Activated CD4-positive, alpha-beta T cell treated with anti-CD3 and anti-CD28 coated beads, Interleukin-2, amount 50 U/mL, for 24 hours (primary cell): ENCODE measurements around the gene OPA1.

Experiments
- DNase-seq, 2 donors: peaks; one replicate each; pipeline ENCODE4 v3.0.0-alpha.2; 2020; ENCODE audit warnings: low read depth in 1 of 2, low spot score in 1 of 2

Gene OPA1

DNA sequence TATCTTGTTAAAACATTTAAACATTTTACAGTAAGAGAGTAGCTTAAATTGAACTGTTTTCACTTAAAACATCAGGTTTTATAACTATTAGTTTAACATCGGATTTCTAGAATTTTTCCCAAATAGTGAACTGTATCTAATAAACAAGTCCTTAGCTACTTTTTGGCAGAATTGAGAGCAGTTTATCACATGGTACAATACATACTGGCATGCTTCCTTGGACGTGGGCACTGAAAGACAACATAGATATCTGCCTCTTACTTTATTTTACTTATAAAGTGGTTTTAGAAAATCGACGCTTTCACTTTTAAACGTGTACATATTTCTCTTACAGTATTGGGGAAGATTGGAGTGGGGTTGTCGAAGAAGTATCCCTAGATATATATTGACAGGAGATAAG is 52.8 kb downstream of the OPA1 start:
- no peak for DNase-seq

DNA sequence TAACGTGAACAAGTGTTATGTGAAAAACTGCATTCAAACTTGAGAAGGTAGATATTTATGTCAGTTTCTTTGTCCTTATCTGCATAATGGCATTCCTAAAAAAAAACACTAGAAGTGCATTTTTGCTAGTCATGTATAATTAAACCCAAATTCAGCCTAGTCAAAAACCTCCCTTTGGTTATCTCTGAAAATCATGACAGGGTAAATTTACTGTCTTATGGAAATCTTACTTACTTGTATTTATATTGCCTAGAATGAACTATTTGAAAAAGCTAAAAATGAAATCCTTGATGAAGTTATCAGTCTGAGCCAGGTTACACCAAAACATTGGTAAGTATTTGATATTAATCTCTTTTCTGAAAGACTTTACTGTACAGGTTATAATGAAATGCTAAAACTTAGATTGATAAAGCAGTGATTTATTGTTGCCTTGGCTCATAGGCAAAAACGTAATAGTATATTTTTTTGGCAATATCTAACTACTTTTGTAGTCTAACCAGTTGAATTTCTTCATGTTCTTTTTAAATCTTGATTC is 55.6 kb downstream of the OPA1 start:
- DNase-seq = no peak

DNA sequence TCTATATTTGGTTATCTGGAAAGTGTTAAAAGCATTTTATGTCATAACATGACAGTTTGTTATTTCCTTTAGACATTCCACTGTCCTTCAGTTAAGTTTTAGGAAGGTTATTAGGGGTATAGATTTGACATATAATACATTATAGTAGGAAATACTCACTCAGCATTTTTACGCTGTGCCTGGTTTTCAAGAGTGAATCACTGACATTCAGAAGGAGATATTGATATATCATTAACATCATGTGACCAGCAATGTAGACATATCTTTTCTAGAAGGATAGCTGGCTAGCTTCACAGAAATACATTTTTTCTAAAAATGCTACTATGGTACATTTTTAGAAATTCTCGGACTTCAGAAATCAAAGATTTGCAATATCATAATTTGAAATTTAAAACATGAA is 57.6 kb downstream of the OPA1 start:
- no peak for DNase-seq

DNA sequence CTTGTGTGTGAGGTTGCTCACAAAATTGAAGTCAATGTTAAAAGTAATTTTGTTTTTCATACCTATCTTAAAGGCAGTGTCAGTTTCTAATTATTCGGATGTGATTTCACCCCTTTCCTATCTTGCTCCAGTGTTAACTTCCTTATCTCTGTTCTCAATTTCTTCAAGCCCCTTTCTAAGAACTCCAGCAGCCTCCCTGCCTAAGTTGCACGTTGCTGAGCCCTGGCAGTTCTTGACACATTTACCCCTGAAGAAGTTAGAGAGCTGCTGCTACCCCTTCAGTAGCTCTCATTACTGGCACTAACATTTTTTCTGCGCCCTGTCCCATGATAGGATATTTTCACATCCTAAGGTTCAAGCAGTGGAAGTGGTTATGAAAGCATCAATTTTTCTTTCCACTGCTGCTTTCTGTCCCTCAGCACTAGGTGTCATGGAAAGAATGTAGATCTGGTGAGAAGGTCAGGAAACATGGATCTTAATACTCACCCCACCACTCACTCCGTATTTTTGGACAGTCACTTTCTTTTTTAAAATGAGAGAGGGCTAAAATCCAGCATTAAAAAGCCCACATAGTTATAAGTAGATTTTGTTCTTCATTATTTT is 62.9 kb downstream of the OPA1 start:
- no peak for DNase-seq

DNA sequence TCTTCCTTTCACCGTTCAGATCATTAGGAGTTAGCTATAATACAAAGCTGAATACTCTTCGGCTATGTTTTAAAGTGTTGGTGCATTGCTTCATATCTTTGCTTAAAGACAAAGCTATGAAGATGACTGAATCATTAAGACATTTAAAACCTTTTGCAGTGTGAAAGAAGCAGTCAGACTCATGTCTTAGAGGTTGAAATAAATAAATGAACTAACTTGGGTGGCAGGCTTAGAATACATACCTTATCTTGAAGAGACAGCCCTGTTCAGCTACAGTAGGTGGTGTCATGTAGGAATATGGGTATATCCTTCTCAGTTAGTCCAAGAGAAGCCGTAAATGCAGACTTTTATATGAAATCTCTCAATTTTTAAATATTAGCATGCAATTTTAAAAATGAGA is 63.4 kb downstream of the OPA1 start:
- no peak for DNase-seq

DNA sequence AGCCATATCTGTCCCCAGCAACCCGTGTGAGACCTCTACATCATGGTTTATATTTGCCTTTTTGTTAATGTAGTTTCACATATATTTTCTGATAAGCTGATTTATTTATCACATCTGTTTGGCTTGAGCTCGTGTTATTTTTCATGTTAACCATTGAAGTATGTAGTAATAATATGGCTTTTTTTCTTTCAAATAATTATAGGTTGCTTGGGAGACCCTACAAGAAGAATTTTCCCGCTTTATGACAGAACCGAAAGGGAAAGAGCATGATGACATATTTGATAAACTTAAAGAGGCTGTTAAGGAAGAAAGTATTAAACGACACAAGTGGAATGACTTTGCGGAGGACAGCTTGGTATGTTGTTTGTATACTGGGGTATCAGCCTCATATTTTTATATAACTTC is 63.9 kb downstream of the OPA1 start:
- no peak for DNase-seq

DNA sequence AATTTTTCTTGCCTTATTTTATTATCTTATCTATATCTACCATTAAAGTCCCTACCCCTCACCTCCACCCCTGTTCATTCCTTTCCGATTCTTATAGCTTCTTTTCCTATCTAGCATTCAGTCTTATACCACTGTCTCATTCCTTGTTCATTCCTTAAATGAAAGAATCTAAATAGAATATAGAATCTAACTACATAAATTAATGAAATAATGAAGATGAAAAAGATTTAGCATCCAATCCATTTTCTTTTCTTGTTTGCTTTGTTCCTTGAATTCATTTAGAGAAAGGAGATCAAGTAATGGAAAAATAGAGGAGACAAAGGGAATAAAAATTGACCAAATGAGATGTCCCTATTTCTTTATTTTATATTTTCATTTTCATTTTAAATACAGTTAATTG is 67.2 kb downstream of the OPA1 start:
- no peak for DNase-seq

DNA sequence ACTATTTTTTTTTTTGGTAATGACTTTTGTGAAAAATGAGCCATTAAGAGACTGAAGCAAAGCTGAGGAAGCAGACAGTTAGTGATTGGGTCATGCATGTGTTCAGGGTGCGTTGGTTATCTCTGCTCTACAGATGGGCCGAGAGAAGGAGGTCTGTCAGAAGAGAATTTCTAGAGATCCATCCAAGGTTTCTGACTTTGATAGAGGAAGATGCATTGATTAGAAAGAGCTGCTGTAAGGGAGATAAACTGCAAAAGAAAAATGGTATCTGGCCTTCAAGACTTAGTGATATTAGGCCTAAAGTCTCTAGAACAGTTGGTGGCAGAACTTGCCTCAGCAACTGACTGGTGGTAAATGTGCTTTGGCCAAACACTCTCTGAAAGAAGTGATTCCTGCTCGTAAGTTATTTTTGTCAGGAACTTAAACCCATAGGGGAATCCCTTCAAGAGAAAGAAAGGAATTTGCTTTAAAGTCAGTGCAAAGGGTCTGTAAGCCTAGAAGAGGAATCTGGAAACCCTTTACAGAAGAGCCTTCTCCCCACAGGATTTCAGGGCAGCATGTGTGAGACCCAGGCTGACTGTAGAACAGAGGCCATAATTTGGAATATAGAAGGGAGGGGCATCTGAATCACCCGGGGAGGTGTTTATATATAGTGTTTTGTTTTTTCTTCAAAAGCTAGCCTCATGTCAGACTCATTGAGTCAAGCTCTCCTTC is 67.8 kb downstream of the OPA1 start:
- DNase-seq = no peak

DNA sequence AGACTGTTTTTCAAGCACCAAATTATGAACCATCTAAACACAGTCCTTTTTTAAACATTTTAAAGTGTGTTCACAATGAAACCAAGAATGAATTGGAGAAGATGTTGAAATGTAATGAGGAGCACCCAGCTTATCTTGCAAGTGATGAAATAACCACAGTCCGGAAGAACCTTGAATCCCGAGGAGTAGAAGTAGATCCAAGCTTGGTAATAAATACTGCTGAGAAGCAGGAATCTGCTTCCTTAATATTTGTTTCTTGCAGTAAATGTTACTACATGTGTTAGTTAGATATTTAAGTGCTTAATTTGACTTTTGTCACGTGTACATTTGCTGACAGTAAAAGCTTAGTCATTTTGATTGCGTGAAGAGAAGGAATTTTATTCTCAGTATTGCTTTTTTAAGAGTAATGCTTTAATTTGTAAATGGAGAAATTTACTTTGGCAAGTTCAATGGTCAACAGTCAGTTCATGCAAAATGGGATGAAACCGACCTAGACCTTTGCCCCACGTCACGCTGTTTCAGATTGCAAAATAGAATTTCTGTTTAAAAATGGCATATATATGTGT is 69.8 kb downstream of the OPA1 start:
- no peak for DNase-seq

DNA sequence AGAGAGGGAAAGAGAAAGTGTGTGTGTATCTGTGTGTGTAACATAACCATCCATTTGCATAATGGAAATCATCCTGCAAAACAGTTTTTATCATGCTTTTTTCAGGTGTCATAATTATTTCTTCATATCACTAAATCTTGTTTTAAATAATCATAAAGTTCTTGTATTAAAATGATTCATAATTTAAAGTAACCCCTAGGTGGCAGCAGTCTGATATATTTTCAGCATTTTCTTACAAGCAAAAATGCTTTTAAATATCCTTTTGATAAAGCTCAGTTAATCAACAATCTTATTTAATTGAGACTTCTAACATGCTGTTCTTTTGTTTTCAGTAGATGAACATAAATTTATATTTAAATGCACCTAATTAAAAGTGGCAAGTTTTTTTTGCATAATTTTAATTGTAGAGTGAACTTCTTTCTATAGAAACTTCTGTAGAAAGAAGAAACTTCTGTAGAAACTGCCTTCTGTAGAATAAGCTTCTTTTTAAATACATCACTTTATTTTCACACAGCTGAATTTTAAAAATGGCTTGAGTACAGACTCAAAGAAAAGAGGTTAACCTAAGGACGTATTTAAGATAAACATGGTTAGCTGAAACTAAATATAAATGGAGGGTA is 72.5 kb downstream of the OPA1 start:
- no peak for DNase-seq

DNA sequence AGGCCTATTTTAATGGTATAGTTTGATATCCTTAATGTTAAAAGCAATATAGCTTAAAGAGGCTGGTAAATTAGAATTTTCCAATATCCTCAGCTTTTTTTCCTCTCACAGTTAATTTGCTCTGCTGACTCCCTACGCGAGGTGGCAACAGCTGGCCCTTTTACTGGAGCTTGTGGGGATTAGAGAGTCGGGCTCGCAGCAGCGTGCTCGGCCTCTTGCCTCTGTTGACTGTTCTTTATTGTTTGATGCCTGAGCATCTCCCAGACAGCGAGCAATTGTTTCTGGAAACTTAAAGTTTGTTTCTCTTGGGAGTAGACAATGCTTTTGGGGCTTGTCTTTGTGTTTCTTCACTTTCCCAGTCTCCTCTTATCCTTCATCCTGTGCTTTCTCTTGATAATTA is 80.8 kb downstream of the OPA1 start:
- DNase-seq = no peak

DNA sequence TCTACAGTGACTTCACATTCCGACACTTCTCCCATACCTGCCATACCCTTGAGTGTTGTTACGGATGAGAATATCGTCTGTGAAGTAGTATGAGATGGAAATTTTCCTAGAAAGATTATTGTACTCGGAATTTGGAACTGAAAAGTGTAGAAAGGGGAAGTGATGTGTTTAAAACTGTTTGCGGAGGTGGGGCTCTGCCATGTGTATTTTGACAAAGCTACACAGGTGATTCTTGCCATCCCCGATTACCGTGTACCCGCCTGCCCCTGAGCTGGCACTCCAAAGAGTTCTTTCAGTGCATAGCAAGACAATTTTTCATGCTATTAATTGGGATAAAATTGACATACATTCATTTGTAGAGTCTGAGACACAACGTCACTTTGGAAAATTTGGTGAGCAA is 81.7 kb downstream of the OPA1 start:
- no peak for DNase-seq

DNA sequence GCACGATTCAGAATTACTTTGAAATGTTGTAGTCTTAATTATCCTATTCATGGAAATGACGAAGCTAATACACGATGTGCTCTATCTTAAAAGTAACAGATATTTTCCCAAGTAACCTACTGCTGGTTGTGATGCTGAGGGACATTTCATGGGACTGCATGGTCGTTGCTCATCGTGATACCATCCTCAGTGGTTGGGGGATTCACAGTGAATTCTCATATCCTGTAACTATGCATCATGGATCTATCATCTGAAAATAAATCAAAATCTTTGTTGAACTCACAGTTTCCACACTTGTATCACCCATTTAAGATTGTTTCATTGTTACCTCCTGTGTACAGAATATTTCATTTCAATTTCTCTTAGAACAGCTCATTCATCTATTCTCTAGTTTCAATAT is 84.7 kb downstream of the OPA1 start:
- no peak for DNase-seq

DNA sequence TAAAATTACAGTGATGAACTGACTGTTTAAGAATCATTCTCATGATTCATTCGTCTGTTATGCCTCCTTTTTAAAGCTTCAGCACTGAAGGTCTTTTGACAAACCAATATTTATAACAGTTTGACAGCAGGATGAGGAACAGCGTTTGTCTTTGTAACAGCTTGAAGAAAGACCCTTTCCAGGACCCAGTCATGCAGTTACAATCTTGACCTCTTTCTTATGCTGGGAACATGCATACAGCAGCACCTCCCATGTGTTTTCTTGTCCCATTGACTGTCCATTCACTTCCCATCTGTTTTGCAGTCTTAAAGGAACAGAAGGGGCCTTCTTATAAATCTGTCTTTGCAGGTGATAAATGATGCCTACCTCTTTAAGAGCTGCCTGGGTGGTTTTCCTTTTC is 87.2 kb downstream of the OPA1 start:
- DNase-seq = no peak

DNA sequence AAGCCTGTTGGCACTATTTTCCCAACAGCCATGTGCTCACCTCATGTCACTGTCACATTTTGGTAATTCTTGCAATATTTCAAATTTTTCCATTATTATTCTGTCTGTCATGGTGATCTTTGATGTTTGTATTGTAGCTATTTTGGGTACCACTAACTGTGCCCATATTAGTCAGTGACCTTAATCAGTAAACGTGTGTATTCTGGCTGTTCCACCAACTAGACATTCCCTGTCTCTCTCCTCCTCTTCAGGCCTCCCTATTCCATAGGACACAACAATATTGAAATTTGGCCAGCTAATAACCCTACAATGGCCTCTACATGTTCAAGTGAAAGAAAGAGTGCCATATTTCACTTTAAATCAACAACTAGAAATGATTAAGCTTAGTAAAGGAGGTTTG is 88.6 kb downstream of the OPA1 start:
- no peak for DNase-seq

DNA sequence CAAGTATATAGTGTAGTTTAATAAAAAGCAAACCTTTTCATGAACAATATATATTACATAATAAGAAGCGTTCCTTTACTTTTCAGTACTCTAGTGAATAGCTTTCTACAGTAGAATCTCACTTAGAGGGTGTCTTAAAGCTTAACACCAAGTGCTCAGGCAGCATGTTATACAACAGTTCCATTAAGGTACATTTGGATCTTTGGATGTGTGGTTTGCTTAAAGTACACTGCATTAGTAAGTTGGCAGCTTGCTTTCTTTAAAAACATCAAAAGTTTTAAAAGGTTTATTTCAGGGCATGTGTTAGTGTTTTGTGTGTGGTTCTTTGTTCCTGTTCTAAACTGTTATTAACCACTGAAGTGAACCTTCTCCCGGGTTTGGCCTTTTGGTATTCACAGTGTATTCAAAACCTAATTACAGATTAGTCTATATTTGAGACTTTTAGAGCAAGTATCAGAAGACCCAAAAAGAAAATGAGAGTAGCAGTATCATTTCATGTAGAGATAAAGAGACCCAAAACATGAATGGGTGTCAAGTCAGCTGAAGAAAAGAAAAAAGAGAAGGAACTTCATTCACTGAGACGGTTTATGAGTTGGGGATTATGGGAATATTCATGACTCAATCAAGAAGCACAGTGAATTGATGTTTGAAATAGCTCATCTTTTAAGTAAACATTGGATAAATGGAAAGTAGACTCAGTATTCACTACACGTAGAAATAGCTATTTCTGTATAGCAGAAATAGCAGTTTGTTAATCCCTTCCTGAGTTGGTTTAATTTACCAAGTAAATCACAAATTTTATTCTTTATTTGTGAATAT is 93.9 kb downstream of the OPA1 start:
- no peak for DNase-seq

DNA sequence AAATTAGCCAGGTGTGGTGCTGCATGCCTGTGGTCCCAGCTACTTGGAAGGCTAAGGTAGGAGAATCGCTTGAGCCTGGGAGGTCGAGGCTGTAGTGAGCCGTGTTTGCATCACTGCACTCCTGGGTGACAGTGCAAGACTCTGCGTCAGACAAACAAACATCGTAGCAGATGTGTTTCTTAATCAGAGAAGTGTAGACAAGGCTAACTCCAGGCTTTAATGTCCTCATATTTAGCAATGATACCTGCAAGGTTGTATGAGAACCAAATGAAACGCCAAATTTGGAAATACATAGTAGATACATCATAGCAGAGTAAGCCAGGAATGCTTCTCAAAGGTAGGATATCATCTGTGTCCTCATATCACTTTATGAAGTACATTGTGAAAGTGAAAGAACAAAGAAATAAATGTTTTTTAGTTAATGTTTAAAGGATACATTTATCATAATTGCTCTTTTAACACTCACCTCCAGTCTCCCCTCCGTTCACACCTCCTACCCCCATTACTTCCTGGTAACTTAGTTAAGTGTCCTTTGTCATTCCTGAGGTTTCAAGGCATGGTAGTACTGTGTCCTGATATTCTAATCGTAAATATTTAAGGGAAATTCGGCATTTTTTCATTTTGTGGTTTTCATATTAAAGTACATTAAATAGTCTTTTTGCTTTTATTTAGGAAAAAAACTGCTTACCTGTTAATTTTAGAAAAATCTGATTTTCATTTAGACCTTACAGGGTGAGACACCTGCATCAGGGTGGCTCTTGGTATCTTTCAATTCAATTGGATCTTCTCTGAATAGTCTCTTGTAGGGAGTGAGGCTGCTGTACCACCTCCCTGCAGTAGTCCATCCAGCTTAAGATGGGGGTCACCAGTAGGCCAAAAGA is 96.1 kb downstream of the OPA1 start:
- no peak for DNase-seq

DNA sequence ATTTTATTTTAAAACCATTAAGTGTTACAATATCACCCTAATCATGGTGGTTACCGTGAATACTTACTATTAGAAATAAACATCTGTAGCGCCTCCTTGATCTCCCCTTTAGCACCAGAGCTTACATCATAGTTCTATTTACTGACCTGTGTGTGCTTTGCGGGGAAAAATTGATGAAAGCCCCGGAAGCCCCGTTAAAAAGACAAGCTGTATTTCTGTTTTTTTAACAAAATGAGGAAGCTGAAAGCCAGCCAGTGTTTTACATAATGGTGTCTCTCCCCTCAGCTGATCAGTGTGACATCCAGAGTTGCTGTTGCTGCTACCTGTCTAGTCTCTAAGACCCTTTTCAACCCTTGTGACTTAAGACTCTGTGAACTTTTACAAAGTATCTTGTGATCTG is 100.8 kb downstream of the OPA1 start:
- DNase-seq = no peak

DNA sequence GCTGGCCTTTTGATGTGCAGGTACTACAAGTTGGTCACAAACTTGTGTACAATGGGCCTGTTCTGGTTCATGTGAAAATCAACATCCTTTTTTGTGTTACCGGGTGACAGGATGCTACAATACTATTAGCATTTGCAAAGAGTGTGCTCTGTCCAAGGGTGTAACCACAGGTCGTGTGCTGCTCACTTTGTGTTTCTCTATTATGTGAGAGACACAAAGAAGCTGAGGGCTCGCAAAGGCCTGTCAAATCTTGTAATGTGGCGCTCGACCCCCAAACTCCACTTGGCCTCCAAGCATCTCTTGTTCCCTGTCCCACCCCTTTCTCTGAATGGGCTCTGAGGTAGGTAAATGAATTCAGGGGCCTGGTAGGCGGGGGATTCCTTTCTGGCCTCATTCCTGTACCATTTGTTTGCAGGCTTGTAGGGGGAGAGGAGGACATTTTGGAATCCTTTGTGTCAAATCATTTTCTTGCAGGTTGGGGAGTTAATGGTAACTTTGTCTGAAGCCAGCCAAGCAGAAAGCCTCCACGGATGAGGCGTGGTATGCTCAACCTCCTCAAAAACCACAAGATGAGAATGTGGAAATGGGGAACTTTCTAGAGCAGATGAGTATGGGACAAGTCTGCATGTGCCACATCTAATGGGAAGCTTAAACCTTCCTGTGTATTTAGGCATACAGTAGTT is 109.1 kb downstream of the OPA1 start:
- DNase-seq = no peak

DNA sequence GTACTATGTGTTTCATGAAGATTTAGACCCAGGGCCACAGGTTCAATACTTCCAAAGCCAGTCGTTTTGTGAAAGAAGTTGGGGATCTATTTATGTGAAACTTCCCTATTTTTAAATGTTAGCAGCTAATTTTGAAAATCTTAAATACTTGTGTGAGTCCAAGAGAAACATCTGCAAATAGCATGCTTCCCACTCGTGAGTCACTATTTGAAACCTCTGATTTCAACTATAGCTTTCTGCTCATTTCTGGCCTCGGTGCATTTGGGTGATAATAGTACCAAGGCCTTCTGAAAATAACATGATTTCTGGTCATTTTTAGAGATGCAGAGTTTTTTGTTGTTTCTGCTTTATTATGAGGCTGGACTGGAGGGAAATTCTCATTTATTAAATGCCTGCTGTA is 110.0 kb downstream of the OPA1 start:
- no peak for DNase-seq
